ENCODE results near the gene NUP153. TPM values are rescaled to one million over a fixed set of nuclear protein-coding genes. Genes with fewer than 3 reads are reported as not detected.
"Not testable (repeated sequence)": the region's sequence is repeated elsewhere in the genome, so short reads cannot be mapped to it uniquely, and the experiment has no call there.

The NUP153 gene
- total RNA-seq, 1 experiment from 2014 or later = 67.0 TPM

- TF ChIP-seq STAT6 (CRISPR knock-in tag; conservative IDR thresholded peaks at IDR 0.05; ENCODE audit: low read depth) (no peak), MAX (CRISPR knock-in tag; IDR thresholded peaks at IDR 0.05) (no peak), ZNF121 (CRISPR knock-in tag; IDR thresholded peaks at IDR 0.05) (no peak), ZNF532 (CRISPR knock-in tag; IDR thresholded peaks at IDR 0.05; ENCODE audit: borderline replicate concordance) (no peak), CBFB (CRISPR knock-in tag; IDR thresholded peaks at IDR 0.05; ENCODE audit: low read depth) (no peak), PRRX2 (CRISPR knock-in tag; IDR thresholded peaks at IDR 0.05) (no peak), CTCF (IDR thresholded peaks at IDR 0.05) (no peak)
These were observed 122.9 kb downstream of the NUP153 start (continued) for GRCh38 chr6:17583811-17584210.

- not testable (repeated sequence) for H3K4me1 Mint-ChIP-seq; H3K27ac Mint-ChIP-seq; ATAC-seq; DNase-seq (ENCODE audit: low spot score)
- Mint-ChIP-seq H3K4me3 (peak overlapping the region; percentile 59), H3K9me3 (peaks cover 28% of the 10 kb centered on the region), H3K36me3 (peaks cover 11% of the 10 kb centered on the region), H3K27me3 (ENCODE audit: low read depth) (peaks cover 14% of the 10 kb centered on the region)
- POLR2A ChIA-PET = interaction anchor here (0.6 kb wide), 1 partner anchor 13 kb away, joined by 3 read pairs; no protein-coding TSS in a partner anchor
- TF ChIP-seq NFYB (CRISPR knock-in tag; conservative IDR thresholded peaks at IDR 0.05; ENCODE audit: low read depth) = peak; percentile 66
- CTCF ChIA-PET = interaction anchor here (0.7 to 1.8 kb wide), 3 partner anchors 76 to 381 kb away, joined by 3 to 8 read pairs (median 5); no protein-coding TSS in a partner anchor
These were observed 125.4 kb downstream of the NUP153 start for GRCh38 chr6:17581282-17581681.

GRCh38 chr6:17580518-17581048, 126.1 kb downstream of the NUP153 start:
- H3K36me3 Mint-ChIP-seq = peaks cover 11% of the 10 kb centered on the region
- DNase-seq (ENCODE audit: low spot score) (peak; percentile 60), ATAC-seq (peak; percentile 84)
- peaks cover 14% of the 10 kb centered on the region for H3K27me3 Mint-ChIP-seq (ENCODE audit: low read depth)
- H3K9me3 Mint-ChIP-seq = peaks cover 30% of the 10 kb centered on the region
- no peaks in the 10 kb centered on the region for H3K4me1 Mint-ChIP-seq
- ChIA-PET CTCF (interaction anchor here (0.7 to 1.8 kb wide), 3 partner anchors 75 to 380 kb away, joined by 3 to 8 read pairs (median 5); no protein-coding TSS in a partner anchor), POLR2A (interaction anchor here (0.8 kb wide), 1 partner anchor 20 kb away, joined by 4 read pairs; the partner anchor contains the start of gene FAM8A1)
- TF ChIP-seq MAX (CRISPR knock-in tag; IDR thresholded peaks at IDR 0.05) = peak; percentile 29; the same call in 1 of the 2 replicates
- no peak for TF ChIP-seq ZNF416 (CRISPR knock-in tag; IDR thresholded peaks at IDR 0.05)
- peak; percentile 42; the same call in 1 of the 2 replicates for TF ChIP-seq HMGXB4 (CRISPR knock-in tag; IDR thresholded peaks at IDR 0.05)
- TF ChIP-seq ZNF219 (CRISPR knock-in tag; IDR thresholded peaks at IDR 0.05; ENCODE audit: borderline replicate concordance) = no peak
- H3K27ac Mint-ChIP-seq = no peak overlapping the region
- peak overlapping the region; percentile 59 for H3K4me3 Mint-ChIP-seq

Data from WTC11 (cell line).